ENCODE data around the gene TTC23.

Gene TTC23

GRCh38 chr15:99174567-99175395, 74.6 kb downstream of the TTC23 start:
- Histone ChIP-seq H3K9ac (ENCODE audit: low read length in 2 of 2) (peak overlapping the region; percentile 61 to 79), H3K4me3 (ENCODE audit: low read length in 2 of 2) (peak overlapping the region in 1 of 2 donors; percentile 40)

GRCh38 chr15:99172989-99173388, 76.4 kb downstream of the TTC23 start:
- H3K27ac ChIP-seq (ENCODE audit: low read length): peak overlapping the region; percentile 100
- H3K4me3 ChIP-seq (ENCODE audit: low read length in 2 of 2): no peak overlapping the region
- no peaks in the 10 kb centered on the region for H3K36me3 ChIP-seq (ENCODE audit: control insufficient read depth in 2 of 2, insufficient read depth in 2 of 2, low read length in 2 of 2)
- H3K9ac ChIP-seq (ENCODE audit: low read length in 2 of 2): peak overlapping the region in 1 of 2 donors; percentile 56
- H3K4me1 ChIP-seq (ENCODE audit: control insufficient read depth, insufficient read depth, low read length): peaks cover 90% of the 10 kb centered on the region
- no peaks in the 10 kb centered on the region for H3K9me3 ChIP-seq (ENCODE audit: control insufficient read depth in 2 of 2, low read length in 2 of 2)
- no peaks in the 10 kb centered on the region for H3K27me3 ChIP-seq (ENCODE audit: control insufficient read depth in 1 of 2, insufficient read depth in 2 of 2, low read length in 2 of 2)

More at GRCh38 chr15:99174567-99175395, 74.6 kb downstream of the TTC23 start:
- no peaks in the 10 kb centered on the region for H3K9me3 ChIP-seq (ENCODE audit: control insufficient read depth in 2 of 2, low read length in 2 of 2)
- H3K4me1 ChIP-seq (ENCODE audit: control insufficient read depth, insufficient read depth, low read length): peaks cover 80% of the 10 kb centered on the region
- peaks cover 0 to 3% of the 10 kb centered on the region in 2 donors for H3K36me3 ChIP-seq (ENCODE audit: control insufficient read depth in 2 of 2, insufficient read depth in 2 of 2, low read length in 2 of 2)
- H3K27me3 ChIP-seq (ENCODE audit: control insufficient read depth in 1 of 2, insufficient read depth in 2 of 2, low read length in 2 of 2): no peaks in the 10 kb centered on the region
- peak overlapping the region; percentile 100 for H3K27ac ChIP-seq (ENCODE audit: low read length)

DNA sequence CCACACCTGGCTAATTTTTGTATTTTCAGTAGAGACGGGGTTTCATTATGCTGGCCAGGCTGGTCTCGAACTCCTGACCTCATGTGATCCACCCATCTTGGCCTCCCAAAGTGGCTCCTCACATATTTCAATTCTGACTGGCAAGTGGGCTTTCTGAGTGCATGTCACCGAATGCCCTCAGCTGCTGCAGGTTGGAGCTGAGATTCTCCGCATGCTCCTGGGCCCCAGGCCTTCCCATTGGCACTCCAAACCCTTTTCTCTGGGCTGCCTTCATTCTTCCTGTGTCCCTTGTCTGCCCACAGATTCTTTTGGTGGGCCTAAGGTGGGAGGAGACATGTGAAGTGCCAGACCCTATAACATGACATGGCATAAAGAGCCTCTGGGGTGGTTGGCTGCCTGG, 77.2 kb downstream of the TTC23 start:
- H3K36me3 ChIP-seq (ENCODE audit: control insufficient read depth in 2 of 2, insufficient read depth in 2 of 2, low read length in 2 of 2): no peaks in the 10 kb centered on the region
- H3K4me1 ChIP-seq (ENCODE audit: control insufficient read depth, insufficient read depth, low read length): peaks cover 91% of the 10 kb centered on the region
- H3K9ac ChIP-seq (ENCODE audit: low read length in 2 of 2): peak overlapping the region in 1 of 2 donors; percentile 49
- peak overlapping the region; percentile 100 for H3K27ac ChIP-seq (ENCODE audit: low read length)
- no peaks in the 10 kb centered on the region for H3K27me3 ChIP-seq (ENCODE audit: control insufficient read depth in 1 of 2, insufficient read depth in 2 of 2, low read length in 2 of 2)
- no peaks in the 10 kb centered on the region for H3K9me3 ChIP-seq (ENCODE audit: control insufficient read depth in 2 of 2, low read length in 2 of 2)
- no peak overlapping the region for H3K4me3 ChIP-seq (ENCODE audit: low read length in 2 of 2)

DNA sequence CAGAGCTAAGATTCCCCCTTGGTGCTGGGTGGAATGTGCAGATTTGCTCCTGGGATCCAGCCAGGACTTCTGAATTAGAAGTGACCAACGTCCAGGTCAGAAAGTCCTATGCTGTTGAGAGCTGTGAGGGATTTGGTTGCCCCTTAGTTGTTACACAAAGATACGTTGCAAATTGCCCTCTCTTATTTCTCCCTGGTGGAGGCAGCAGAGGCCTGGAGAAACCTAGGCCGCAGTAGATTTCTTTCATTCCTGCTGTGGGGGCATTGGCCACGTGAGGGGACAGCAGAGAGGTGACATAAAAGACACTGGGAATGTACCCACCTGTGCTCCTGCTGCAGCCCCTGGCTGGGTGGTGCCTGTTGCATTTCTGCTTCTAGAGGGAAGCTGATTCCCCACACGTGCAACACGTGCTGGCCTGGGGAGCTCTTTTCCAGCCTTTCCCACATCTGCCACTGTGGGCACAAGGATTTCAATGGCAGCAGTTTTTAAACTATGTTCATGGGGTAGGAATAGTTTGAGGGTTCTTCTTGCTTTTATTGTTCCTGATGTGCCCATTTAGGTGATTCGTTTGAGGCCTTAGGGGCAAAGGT, 78.8 kb downstream of the TTC23 start:
- peaks cover 94% of the 10 kb centered on the region for H3K4me1 ChIP-seq (ENCODE audit: control insufficient read depth, insufficient read depth, low read length)
- peak overlapping the region; percentile 100 for H3K27ac ChIP-seq (ENCODE audit: low read length)
- H3K4me3 ChIP-seq (ENCODE audit: low read length in 2 of 2): peak overlapping the region in 1 of 2 donors; percentile 22
- H3K36me3 ChIP-seq (ENCODE audit: control insufficient read depth in 2 of 2, insufficient read depth in 2 of 2, low read length in 2 of 2): no peaks in the 10 kb centered on the region
- peak overlapping the region; percentile 80 for H3K9ac ChIP-seq (ENCODE audit: low read length in 2 of 2)
- H3K27me3 ChIP-seq (ENCODE audit: control insufficient read depth in 1 of 2, insufficient read depth in 2 of 2, low read length in 2 of 2): no peaks in the 10 kb centered on the region
- no peaks in the 10 kb centered on the region for H3K9me3 ChIP-seq (ENCODE audit: control insufficient read depth in 2 of 2, low read length in 2 of 2)

- peaks cover 93% of the 10 kb centered on the region for H3K4me1 ChIP-seq (ENCODE audit: control insufficient read depth, insufficient read depth, low read length)
- no peaks in the 10 kb centered on the region for H3K36me3 ChIP-seq (ENCODE audit: control insufficient read depth in 2 of 2, insufficient read depth in 2 of 2, low read length in 2 of 2)
- no peaks in the 10 kb centered on the region for H3K9me3 ChIP-seq (ENCODE audit: control insufficient read depth in 2 of 2, low read length in 2 of 2)
- peak overlapping the region; percentile 100 for H3K27ac ChIP-seq (ENCODE audit: low read length)
- peak overlapping the region; percentile 86 for H3K9ac ChIP-seq (ENCODE audit: low read length in 2 of 2)
- H3K27me3 ChIP-seq (ENCODE audit: control insufficient read depth in 1 of 2, insufficient read depth in 2 of 2, low read length in 2 of 2): no peaks in the 10 kb centered on the region
- peak overlapping the region in 1 of 2 donors; percentile 29 for H3K4me3 ChIP-seq (ENCODE audit: low read length in 2 of 2)
These were observed 79.5 kb downstream of the TTC23 start for GRCh38 chr15:99169769-99170311.

DNA sequence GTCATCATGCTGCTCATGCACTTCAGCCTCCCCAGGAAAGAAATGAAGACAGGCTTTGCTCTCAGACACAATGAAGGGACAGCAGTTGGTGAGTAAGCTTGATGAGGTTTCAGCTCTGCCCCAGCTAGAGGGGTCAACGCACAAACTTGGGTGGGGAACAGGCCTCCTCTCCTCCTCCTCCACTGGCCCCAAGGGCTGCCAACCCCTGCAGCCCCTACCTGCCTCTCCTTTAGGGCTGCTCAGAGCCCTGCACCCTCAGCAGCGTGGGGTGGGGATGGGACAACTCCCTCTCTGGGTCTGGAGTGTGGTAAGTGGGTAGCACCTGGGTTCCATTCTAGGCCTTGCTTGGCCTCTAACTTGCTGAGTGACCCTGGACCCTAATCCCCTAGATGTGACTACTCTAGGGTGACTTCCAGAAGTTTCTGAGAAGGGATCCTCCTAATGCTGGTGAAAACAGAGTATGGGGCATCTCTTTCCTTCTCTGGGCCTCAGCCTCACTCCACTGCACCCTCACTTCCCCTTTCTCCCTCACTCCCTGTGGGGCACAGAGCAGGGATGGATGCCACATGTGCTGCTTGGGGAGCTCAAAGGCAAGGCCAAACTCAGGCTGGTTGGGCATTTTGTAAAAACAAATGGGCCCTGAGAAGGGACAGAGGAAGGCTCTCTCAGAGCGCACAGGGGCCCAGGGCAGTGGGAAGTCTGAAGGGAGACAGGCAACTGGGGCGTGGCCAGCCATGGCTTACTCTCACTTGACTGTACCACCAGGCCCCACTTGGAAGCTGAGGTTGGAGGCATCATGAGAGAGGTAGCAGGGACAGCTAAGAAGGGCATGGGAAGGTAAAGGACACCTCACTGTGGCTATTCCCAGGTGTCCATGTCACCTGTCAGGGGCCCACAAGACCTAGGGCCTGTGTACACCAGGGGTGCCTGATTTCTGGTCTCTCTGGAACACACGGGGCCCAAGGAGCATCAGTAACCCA, 80.5 kb downstream of the TTC23 start:
- peak overlapping the region; percentile 100 for H3K27ac ChIP-seq (ENCODE audit: low read length)
- H3K4me3 ChIP-seq (ENCODE audit: low read length in 2 of 2): no peak overlapping the region
- H3K4me1 ChIP-seq (ENCODE audit: control insufficient read depth, insufficient read depth, low read length): peaks cover 87% of the 10 kb centered on the region
- no peaks in the 10 kb centered on the region for H3K36me3 ChIP-seq (ENCODE audit: control insufficient read depth in 2 of 2, insufficient read depth in 2 of 2, low read length in 2 of 2)
- H3K9me3 ChIP-seq (ENCODE audit: control insufficient read depth in 2 of 2, low read length in 2 of 2): no peaks in the 10 kb centered on the region
- no peaks in the 10 kb centered on the region for H3K27me3 ChIP-seq (ENCODE audit: control insufficient read depth in 1 of 2, insufficient read depth in 2 of 2, low read length in 2 of 2)
- H3K9ac ChIP-seq (ENCODE audit: low read length in 2 of 2): peak overlapping the region; percentile 86

DNA sequence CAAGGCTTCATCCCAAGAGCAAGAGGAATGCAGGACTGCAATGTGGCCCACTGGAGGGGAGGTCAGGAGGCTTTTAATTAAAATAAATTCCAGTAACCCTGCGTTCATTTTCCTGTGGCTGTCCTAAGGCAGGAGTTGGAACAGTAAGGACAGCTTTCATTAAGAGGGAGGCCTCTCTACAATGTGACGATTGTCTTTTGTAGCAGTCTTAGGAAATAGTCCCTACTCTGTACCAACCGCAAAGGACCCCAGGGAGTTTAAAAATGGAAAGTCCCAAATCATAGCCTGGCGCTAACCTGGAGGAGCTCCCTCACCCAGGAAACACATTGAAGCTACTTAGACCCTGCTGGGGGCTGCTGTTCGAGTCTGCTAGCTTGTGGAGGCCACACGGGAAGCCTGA, 81.7 kb downstream of the TTC23 start:
- H3K9ac ChIP-seq (ENCODE audit: low read length in 2 of 2): peak overlapping the region; percentile 58 to 86
- H3K9me3 ChIP-seq (ENCODE audit: control insufficient read depth in 2 of 2, low read length in 2 of 2): no peaks in the 10 kb centered on the region
- no peaks in the 10 kb centered on the region for H3K36me3 ChIP-seq (ENCODE audit: control insufficient read depth in 2 of 2, insufficient read depth in 2 of 2, low read length in 2 of 2)
- no peaks in the 10 kb centered on the region for H3K27me3 ChIP-seq (ENCODE audit: control insufficient read depth in 1 of 2, insufficient read depth in 2 of 2, low read length in 2 of 2)
- no peak overlapping the region for H3K4me3 ChIP-seq (ENCODE audit: low read length in 2 of 2)
- H3K4me1 ChIP-seq (ENCODE audit: control insufficient read depth, insufficient read depth, low read length): peaks cover 77% of the 10 kb centered on the region
- peak overlapping the region; percentile 100 for H3K27ac ChIP-seq (ENCODE audit: low read length)

GRCh38 chr15:99167201-99167600, 82.2 kb downstream of the TTC23 start:
- peak overlapping the region; percentile 58 to 86 for H3K9ac ChIP-seq (ENCODE audit: low read length in 2 of 2)
- no peaks in the 10 kb centered on the region for H3K27me3 ChIP-seq (ENCODE audit: control insufficient read depth in 1 of 2, insufficient read depth in 2 of 2, low read length in 2 of 2)
- no peaks in the 10 kb centered on the region for H3K36me3 ChIP-seq (ENCODE audit: control insufficient read depth in 2 of 2, insufficient read depth in 2 of 2, low read length in 2 of 2)
- H3K27ac ChIP-seq (ENCODE audit: low read length): peak overlapping the region; percentile 100
- H3K4me1 ChIP-seq (ENCODE audit: control insufficient read depth, insufficient read depth, low read length): peaks cover 73% of the 10 kb centered on the region
- H3K9me3 ChIP-seq (ENCODE audit: control insufficient read depth in 2 of 2, low read length in 2 of 2): no peaks in the 10 kb centered on the region
- no peak overlapping the region for H3K4me3 ChIP-seq (ENCODE audit: low read length in 2 of 2)

DNA sequence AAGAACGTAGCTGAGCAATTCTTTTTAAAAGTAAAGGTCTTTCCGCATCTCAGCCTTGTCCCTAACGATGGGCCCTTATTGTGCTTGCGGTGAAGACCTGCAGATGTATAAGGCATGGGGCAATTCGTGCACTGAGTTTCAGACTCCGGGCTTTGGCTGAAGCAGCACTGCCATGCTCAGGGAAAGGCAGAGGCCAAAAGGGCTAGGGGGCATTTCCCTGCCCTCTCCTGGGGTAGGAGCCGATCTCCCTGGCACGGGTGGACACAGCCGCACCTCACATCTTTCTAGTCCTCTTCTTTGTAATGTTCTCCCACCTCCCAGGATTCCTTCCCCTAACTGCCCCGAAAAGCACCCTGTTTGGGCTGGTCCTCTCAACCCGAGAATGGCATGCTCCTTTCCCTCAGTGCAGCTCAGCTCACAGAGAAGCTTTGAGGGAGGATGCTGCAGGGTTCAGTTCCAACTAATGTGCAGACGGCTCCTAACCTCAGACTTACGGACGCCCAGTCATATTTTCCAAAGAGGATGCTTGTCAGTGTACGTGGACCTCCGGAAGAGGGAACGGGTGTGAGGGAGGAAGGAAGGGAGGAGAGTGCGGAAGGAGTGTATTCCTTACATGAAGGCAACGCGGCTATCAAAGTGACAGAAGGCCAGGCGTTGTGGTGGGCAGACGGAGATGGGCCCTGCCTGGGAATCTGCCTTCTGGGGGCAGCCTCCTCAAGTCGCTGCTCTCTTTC, 83.3 kb downstream of the TTC23 start:
- peaks cover 68% of the 10 kb centered on the region for H3K4me1 ChIP-seq (ENCODE audit: control insufficient read depth, insufficient read depth, low read length)
- H3K9ac ChIP-seq (ENCODE audit: low read length in 2 of 2): peak overlapping the region in 1 of 2 donors; percentile 86
- H3K27me3 ChIP-seq (ENCODE audit: control insufficient read depth in 1 of 2, insufficient read depth in 2 of 2, low read length in 2 of 2): no peaks in the 10 kb centered on the region
- peaks cover 0 to 3% of the 10 kb centered on the region in 2 donors for H3K36me3 ChIP-seq (ENCODE audit: control insufficient read depth in 2 of 2, insufficient read depth in 2 of 2, low read length in 2 of 2)
- peak overlapping the region; percentile 100 for H3K27ac ChIP-seq (ENCODE audit: low read length)
- H3K4me3 ChIP-seq (ENCODE audit: low read length in 2 of 2): no peak overlapping the region
- H3K9me3 ChIP-seq (ENCODE audit: control insufficient read depth in 2 of 2, low read length in 2 of 2): no peaks in the 10 kb centered on the region

All from stomach smooth muscle (tissue), 2 donors.